ENCODE data around the gene PLA2G4B. TPM values are rescaled to one million over a fixed set of nuclear protein-coding genes. Genes with fewer than 3 reads are reported as not detected.

PLA2G4B gene
- total RNA-seq, 2 experiments from 2014 or later = 4.2 to 4.8 TPM

- ChIA-PET CTCF (interaction anchor here (1.3 to 2.3 kb wide), 3 partner anchors 16 to 88 kb away, joined by 3 to 8 read pairs (median 6); partner anchors contain the start of gene MAPKBP1), POLR2A (interaction anchor here (0.9 kb wide), 1 partner anchor 92 kb away, joined by 3 read pairs; no protein-coding TSS in a partner anchor)
- Mint-ChIP-seq H3K36me3 (ENCODE audit: low read depth) (peaks cover 9% of the 10 kb centered on the region), H3K9me3 (no peaks in the 10 kb centered on the region), H3K4me3 (no peak overlapping the region), H3K27me3 (no peaks in the 10 kb centered on the region), H3K27ac (no peak overlapping the region), H3K4me1 (ENCODE audit: low read depth) (no peaks in the 10 kb centered on the region)
- intact Hi-C loops (cut with micrococcal nuclease) = no loop called here
- ATAC-seq = no peak
- no peak for DNase-seq
- TF ChIP-seq CTCF (IDR thresholded peaks at IDR 0.05) = no peak
These were observed 21.9 kb upstream of the PLA2G4B start for GRCh38 chr15:41816788-41817187.

GRCh38 chr15:41817327-41817726, 21.3 kb upstream of the PLA2G4B start:
- H3K27ac Mint-ChIP-seq = no peak overlapping the region
- no peaks in the 10 kb centered on the region for H3K9me3 Mint-ChIP-seq
- H3K36me3 Mint-ChIP-seq (ENCODE audit: low read depth) = peaks cover 9% of the 10 kb centered on the region
- intact Hi-C loops (cut with micrococcal nuclease) = no loop called here
- H3K27me3 Mint-ChIP-seq = no peaks in the 10 kb centered on the region
- ChIA-PET CTCF (interaction anchor here (1.3 to 2.3 kb wide), 3 partner anchors 15 to 87 kb away, joined by 3 to 8 read pairs (median 6); partner anchors contain the start of gene MAPKBP1), POLR2A (interaction anchor here (0.9 kb wide), 1 partner anchor 92 kb away, joined by 3 read pairs; no protein-coding TSS in a partner anchor)
- ATAC-seq = no peak
- no peaks in the 10 kb centered on the region for H3K4me1 Mint-ChIP-seq (ENCODE audit: low read depth)
- H3K4me3 Mint-ChIP-seq = no peak overlapping the region
- TF ChIP-seq CTCF (IDR thresholded peaks at IDR 0.05) = no peak
- DNase-seq = no peak

- no peak overlapping the region for H3K27ac Mint-ChIP-seq
- intact Hi-C loops (cut with micrococcal nuclease) = no loop called here
- ChIA-PET CTCF (interaction anchor here (1.3 to 2.3 kb wide), 3 partner anchors 15 to 87 kb away, joined by 3 to 8 read pairs (median 6); partner anchors contain the start of gene MAPKBP1), POLR2A (interaction anchor here (0.9 kb wide), 1 partner anchor 91 kb away, joined by 3 read pairs; no protein-coding TSS in a partner anchor)
- DNase-seq = no peak
- H3K36me3 Mint-ChIP-seq (ENCODE audit: low read depth) = peaks cover 9% of the 10 kb centered on the region
- no peak overlapping the region for H3K4me3 Mint-ChIP-seq
- H3K27me3 Mint-ChIP-seq = no peaks in the 10 kb centered on the region
- ATAC-seq = no peak
- TF ChIP-seq CTCF (IDR thresholded peaks at IDR 0.05) = no peak
- H3K9me3 Mint-ChIP-seq = no peaks in the 10 kb centered on the region
- no peaks in the 10 kb centered on the region for H3K4me1 Mint-ChIP-seq (ENCODE audit: low read depth)
These were observed 20.9 kb upstream of the PLA2G4B start for GRCh38 chr15:41817781-41818180.

- ATAC-seq = no peak
- no peak overlapping the region for H3K4me3 Mint-ChIP-seq
- H3K27ac Mint-ChIP-seq = no peak overlapping the region
- no peaks in the 10 kb centered on the region for H3K9me3 Mint-ChIP-seq
- CTCF ChIA-PET = interaction anchor here (2.1 kb wide), 1 partner anchor 8 kb away, joined by 11 read pairs; no protein-coding TSS in a partner anchor
- intact Hi-C loops (cut with micrococcal nuclease) = no loop called here
- H3K27me3 Mint-ChIP-seq = no peaks in the 10 kb centered on the region
- H3K36me3 Mint-ChIP-seq (ENCODE audit: low read depth) = peaks cover 8% of the 10 kb centered on the region
- no peak for DNase-seq
- TF ChIP-seq CTCF (IDR thresholded peaks at IDR 0.05) = no peak
- no peaks in the 10 kb centered on the region for H3K4me1 Mint-ChIP-seq (ENCODE audit: low read depth)
- POLR2A ChIA-PET = no interaction called here
These were observed 19.1 kb upstream of the PLA2G4B start for GRCh38 chr15:41819455-41820050.

- no peaks in the 10 kb centered on the region for H3K4me1 Mint-ChIP-seq (ENCODE audit: low read depth)
- no peak overlapping the region for H3K27ac Mint-ChIP-seq
- POLR2A ChIA-PET = interaction anchor here (1.2 kb wide), 1 partner anchor 10 kb away, joined by 4 read pairs; no protein-coding TSS in a partner anchor
- peaks cover 8% of the 10 kb centered on the region for H3K36me3 Mint-ChIP-seq (ENCODE audit: low read depth)
- CTCF ChIA-PET = interaction anchor here (1.0 to 2.1 kb wide), 3 partner anchors 9 to 47 kb away, joined by 3 to 11 read pairs (median 8); partner anchors contain the start of gene MAPKBP1
- no peak for DNase-seq
- intact Hi-C loops (cut with micrococcal nuclease) = no loop called here
- no peak for TF ChIP-seq CTCF (IDR thresholded peaks at IDR 0.05)
- no peaks in the 10 kb centered on the region for H3K27me3 Mint-ChIP-seq
- H3K9me3 Mint-ChIP-seq = no peaks in the 10 kb centered on the region
- H3K4me3 Mint-ChIP-seq = no peak overlapping the region
- ATAC-seq = no peak
These were observed 17.7 kb upstream of the PLA2G4B start for GRCh38 chr15:41820791-41821423.

Measured in activated CD8-positive, alpha-beta T cell treated with anti-CD3 and anti-CD28 coated beads for 36 hours (primary cell).